NCI-H2029 (cell line): Measurements from ENCODE around the gene PSPN.
A peak's percentile ranks its signal among the peaks of the same experiment; 100 is the strongest.

Experiments
- DNase-seq: peaks from one replicate; lab custom pipeline; 2025; lab: John Stamatoyannopoulos, UW

PSPN gene

GRCh38 chr19:6375411-6376010 lies at the start of gene PSPN:
PSPN (minus strand) TSS chr19:6375933; CDS start chr19:6375849, 84 bp downstream.
- no peak for DNase-seq

- peak; percentile 100 for DNase-seq
These were observed 49.4 kb upstream of the PSPN start for GRCh38 chr19:6424939-6425731.

- no peak for DNase-seq
These were observed 48.6 kb upstream of the PSPN start, which contains the start of gene KHSRP for GRCh38 chr19:6424195-6424938. KHSRP (minus strand) TSS chr19:6424811; CDS start chr19:6424701, 110 bp downstream.

DNA sequence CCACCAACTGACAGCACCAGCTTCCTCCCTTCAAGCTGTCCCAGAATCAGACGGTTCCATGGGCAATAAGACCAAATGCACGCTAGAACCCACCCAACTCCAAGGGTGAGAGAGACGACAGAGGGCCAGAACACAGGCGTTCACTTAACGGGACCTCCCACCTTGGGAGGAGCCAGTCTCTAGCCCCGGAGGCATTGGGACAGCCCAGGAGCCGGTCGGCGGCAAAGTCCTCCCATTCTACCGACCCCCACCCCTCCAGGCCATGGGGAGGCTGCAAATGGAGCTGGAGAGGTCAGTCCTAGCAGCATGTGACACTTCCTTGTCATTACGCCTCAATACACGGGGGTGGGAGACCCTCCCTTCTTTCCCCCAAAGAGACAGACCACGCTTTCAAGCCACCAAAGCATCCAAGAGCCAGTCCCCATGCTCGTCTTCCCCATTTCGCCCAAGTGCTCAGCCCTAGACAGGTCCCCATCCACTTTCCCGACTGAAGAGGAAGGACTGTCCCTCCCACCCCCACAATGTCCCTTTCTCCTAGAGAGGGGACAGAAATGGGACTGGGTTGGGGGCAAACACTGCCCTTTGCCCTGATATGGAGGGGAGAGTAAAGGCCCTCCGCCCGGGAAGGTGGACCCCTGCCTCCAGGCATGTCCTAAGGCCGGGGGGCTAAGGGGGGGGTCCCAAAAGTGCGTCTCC lies 47.9 kb upstream of the PSPN start:
- no peak for DNase-seq

GRCh38 chr19:6421075-6422014 lies 45.6 kb upstream of the PSPN start:
- no peak for DNase-seq

- DNase-seq, result no peak
These were observed 42.8 kb upstream of the PSPN start for GRCh38 chr19:6418562-6418932.

GRCh38 chr19:6417713-6418561 lies 42.2 kb upstream of the PSPN start:
- DNase-seq, result no peak

GRCh38 chr19:6416658-6417405 lies 41.1 kb upstream of the PSPN start:
- DNase-seq, result no peak

DNA sequence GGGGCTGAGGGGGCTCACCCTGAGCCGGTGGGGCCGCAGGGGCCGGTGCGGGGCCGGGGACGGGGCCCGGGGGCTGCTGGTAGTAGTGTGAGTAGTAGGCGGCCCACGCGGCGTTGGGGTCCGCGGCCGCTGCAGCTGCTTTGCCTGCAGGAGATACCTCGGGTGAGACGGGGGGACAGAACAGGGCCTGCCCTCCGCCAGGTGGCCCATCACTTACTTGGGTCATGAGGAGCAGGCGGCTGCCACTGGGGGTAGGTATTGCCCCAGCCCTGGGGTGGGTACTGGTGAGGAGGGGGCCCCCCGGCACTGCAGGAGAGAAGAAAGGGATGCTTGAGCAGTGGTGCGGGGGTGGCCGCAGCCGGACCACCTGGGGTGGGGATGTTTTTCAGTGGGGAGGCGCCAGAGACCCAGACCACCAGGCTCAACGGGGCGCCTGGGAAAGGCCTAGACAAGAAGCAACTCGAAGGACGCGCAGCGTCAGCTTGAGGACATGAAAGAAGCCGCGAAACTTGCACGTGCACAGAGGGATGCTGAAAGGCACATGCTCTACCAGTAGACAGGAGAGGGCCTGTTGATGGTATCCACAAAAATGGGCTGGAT lies 40.0 kb upstream of the PSPN start:
- DNase-seq, result no peak

DNA sequence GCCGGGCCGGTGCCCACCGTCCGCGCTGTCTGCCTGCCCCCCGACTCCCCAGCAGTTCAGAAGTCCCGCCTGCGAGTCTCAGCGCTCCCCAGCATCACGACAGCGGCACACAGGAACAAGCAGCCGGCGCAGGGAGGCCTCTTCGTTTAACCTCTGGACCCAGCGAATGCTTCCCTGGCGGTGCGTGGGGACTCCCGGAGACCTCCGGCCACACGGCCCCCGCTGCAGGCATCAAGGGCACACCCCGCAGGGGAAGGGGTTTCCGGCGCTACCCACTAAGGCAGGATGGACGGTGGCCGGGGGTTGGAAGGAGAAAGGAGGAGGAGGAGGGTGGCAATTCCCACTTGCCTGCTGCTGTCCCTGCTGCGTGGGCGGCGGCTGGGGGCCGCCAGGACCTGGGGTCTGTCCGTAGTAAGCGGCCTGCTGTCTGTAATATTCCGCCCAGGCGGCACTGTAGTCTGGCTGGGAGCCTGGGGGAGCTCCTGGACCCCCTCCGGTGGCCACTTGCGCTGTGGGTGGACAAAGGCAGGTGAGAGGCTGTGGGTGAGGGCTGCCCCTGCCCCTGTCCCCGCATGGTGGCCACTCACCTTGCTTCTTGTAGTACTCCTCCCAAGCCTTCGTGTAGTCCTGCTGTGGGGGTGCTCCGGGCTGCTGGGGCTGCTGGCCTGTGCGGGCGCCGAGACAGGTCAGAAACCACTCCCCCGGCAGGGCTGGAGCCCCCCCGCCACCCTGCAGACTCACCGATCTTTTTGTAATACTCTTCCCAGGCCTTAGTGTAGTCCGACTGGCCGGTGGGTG lies 39.3 kb upstream of the PSPN start:
- no peak for DNase-seq

- no peak for DNase-seq
These were observed 38.2 kb upstream of the PSPN start for GRCh38 chr19:6413721-6414643.

DNA sequence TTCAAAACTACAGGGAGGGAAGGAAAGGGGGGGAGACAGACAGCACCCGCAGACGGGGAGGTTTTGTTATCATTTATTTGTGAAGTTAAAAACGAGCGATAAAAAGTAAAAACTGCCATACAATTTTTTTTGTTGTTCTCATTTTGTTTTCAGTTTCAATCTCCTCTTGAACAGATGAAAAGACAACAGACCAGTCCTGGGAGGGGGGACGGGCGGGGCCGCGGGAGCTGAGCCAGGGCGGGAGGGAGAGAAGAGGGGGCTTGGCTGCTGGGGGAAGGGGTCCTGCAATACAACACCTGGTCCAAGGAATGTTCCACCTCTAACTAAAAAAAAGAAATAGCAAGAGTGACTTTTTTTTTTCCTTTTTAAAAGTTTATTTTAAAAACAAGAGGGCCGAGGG lies 37.6 kb upstream of the PSPN start:
- DNase-seq, result no peak

GRCh38 chr19:6412447-6413091 lies 36.8 kb upstream of the PSPN start:
- DNase-seq, result peak; percentile 16

GRCh38 chr19:6412061-6412446 lies 36.3 kb upstream of the PSPN start:
- no peak for DNase-seq

GRCh38 chr19:6409346-6409745 lies 33.6 kb upstream of the PSPN start:
- DNase-seq, result no peak

DNA sequence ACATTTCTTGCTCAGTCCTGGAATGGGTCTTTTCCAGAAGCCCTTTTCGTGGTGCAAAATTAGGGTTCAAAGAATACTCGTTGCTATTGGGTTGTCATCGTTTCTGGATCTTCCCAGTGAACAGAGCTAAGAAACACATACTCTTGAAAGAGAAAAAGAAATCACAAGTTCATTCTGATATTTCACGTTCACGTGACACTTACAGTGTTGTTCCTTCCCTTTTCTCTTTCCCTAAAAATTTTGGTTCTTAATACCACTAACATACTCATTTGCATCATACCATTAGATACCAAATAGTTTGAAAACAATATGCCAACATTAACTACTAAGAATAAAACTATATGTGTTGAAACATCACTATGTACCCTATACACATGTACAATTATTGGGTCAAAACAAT lies 30.7 kb upstream of the PSPN start:
- no peak for DNase-seq
